ENCODE results near the gene KIZ.
A peak's percentile ranks its signal among the peaks of the same experiment; 100 is the strongest.

KIZ gene

DNA sequence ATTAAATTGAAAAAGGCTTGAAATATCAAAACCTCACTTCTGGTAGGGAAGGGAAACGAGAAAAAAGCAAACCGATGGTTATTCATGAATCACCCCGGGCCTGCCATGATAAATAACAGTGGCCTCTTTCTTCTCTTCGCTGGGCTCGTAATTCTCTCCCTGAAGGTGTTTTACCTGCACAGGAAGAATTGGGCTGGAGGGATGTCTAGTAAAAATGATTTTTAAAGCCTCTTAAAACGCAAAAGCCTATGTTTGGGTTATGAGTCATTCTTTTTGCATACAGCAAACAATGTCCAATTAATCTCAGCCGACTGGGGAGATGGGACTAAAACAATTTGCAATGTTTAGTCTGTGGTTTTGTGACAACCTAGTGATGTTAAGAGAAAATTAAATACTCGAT, 36.5 kb upstream of the KIZ start:
- in situ Hi-C loops (cut with MboI; ENCODE audit: low sequenced_read_pairs, unreplicated experiment): no loop called here
- TF ChIP-seq, protein P1, sequence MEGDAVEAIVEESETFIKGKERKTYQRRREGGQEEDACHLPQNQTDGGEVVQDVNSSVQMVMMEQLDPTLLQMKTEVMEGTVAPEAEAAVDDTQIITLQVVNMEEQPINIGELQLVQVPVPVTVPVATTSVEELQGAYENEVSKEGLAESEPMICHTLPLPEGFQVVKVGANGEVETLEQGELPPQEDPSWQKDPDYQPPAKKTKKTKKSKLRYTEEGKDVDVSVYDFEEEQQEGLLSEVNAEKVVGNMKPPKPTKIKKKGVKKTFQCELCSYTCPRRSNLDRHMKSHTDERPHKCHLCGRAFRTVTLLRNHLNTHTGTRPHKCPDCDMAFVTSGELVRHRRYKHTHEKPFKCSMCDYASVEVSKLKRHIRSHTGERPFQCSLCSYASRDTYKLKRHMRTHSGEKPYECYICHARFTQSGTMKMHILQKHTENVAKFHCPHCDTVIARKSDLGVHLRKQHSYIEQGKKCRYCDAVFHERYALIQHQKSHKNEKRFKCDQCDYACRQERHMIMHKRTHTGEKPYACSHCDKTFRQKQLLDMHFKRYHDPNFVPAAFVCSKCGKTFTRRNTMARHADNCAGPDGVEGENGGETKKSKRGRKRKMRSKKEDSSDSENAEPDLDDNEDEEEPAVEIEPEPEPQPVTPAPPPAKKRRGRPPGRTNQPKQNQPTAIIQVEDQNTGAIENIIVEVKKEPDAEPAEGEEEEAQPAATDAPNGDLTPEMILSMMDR (IDR thresholded peaks at IDR 0.05; ENCODE audit: borderline replicate concordance, control extremely low read depth, extremely low read depth, insufficient read depth, missing control alignments): no peak
- no peak for DNase-seq (ENCODE audit: low spot score)

DNA sequence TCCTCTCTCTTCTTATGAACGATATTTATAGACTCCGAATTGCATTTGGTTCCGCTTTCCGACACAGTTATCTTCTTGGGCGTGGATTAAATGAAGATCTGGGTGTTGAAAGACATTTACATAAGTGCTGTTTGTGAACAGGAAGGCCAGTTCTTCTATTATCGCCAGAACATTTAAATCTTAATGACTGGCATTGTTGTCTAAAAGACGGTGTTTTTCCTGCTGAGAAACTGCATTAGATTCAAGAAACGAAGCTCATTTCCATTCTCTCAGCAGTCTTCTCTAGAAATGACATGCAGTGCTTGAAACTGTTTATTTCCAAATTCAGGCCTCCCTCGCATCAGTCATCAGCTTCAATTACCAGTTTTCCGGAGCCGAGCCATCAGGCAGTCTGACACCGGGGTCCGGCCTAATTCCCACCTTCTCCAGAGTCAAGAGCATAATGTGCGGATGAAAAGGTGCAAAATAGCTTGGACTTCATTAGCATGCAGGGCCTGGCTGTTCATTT, 35.7 kb upstream of the KIZ start:
- in situ Hi-C loops (cut with MboI; ENCODE audit: low sequenced_read_pairs, unreplicated experiment): no loop called here
- no peak for DNase-seq (ENCODE audit: low spot score)

DNA sequence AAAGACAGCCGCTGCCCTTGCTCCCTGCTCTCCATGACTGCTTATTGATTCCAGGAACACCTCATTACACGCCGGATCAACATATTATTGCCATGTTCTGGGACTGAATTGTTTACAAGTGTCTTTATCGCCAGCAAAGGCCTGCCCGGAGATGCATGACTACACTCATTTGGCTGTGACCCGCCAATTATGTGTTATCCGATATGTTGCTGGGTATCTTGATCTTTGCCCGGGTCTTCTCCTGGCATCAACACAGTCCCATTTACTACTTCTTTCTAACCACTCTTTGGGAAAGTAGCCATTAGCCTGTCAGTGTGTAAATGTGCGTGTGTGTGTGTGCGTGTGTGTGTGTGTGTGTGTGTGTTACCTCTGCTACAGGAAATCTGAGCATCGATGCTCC, 35.2 kb upstream of the KIZ start:
- in situ Hi-C loops (cut with MboI; ENCODE audit: low sequenced_read_pairs, unreplicated experiment): no loop called here
- TF ChIP-seq, protein P1 (IDR thresholded peaks at IDR 0.05; ENCODE audit: borderline replicate concordance, control extremely low read depth, extremely low read depth, insufficient read depth, missing control alignments): no peak
- no peak for DNase-seq (ENCODE audit: low spot score)

More for the DNA sequence above, 35.7 kb upstream of the KIZ start:
- TF ChIP-seq, protein P1 (IDR thresholded peaks at IDR 0.05; ENCODE audit: borderline replicate concordance, control extremely low read depth, extremely low read depth, insufficient read depth, missing control alignments): no peak

DNA sequence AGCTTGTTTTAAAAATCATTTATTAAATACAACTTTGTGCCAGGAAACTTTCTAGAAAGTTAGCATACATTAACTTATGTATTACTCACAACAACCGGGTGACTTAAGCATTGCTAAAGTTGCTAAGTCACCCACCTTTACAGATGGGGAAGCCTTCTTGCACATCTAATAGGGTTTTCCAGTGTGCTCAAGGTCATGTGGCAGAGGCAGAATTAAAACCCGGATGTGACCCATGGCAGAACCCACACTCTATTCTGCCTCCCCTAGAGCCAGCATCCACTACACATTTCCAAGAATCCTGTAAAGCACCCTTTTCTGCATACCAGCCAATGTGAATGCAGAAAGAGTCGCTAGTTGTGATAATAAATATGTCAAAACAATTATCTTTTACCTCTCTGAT, 33.1 kb upstream of the KIZ start:
- TF ChIP-seq, protein P1 (IDR thresholded peaks at IDR 0.05; ENCODE audit: borderline replicate concordance, control extremely low read depth, extremely low read depth, insufficient read depth, missing control alignments): no peak
- DNase-seq (ENCODE audit: low spot score): no peak
- in situ Hi-C loops (cut with MboI; ENCODE audit: low sequenced_read_pairs, unreplicated experiment): no loop called here

DNA sequence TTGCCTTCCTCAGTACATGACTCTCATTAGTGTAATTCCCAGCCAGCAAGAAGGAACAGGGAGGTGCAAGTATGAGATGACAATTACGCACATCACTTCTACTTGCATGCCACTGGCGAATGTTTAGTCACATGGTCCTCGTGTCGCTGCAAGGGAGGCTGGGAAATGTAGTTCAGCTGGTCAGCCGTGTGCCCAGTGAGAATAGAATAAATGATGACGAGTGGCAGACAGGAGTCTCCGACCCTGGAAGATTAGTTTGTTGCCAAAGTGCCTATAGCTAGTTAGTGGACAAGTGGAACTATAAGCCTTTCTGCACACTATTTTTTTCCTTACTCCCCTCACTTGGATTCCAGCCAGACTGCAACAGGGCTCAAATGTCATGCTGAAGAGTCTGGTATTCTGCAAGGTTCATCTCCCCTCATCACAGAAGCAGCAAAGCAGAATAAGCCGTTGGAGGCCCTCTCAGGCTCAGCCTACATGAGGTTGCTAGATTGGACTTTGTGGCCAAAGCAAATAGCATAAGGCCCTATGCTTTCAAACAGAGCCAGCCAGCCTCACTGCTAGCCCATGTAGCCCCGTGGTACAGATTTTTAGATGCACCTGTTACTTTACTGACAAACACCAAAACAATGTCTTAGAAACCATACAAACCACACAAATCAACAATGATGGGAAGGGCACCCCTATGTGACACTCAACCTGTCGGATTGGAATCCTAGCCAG, 29.4 kb upstream of the KIZ start:
- TF ChIP-seq, protein P1 (IDR thresholded peaks at IDR 0.05; ENCODE audit: borderline replicate concordance, control extremely low read depth, extremely low read depth, insufficient read depth, missing control alignments): no peak
- in situ Hi-C loops (cut with MboI; ENCODE audit: low sequenced_read_pairs, unreplicated experiment): no loop called here
- no peak for DNase-seq (ENCODE audit: low spot score)

DNA sequence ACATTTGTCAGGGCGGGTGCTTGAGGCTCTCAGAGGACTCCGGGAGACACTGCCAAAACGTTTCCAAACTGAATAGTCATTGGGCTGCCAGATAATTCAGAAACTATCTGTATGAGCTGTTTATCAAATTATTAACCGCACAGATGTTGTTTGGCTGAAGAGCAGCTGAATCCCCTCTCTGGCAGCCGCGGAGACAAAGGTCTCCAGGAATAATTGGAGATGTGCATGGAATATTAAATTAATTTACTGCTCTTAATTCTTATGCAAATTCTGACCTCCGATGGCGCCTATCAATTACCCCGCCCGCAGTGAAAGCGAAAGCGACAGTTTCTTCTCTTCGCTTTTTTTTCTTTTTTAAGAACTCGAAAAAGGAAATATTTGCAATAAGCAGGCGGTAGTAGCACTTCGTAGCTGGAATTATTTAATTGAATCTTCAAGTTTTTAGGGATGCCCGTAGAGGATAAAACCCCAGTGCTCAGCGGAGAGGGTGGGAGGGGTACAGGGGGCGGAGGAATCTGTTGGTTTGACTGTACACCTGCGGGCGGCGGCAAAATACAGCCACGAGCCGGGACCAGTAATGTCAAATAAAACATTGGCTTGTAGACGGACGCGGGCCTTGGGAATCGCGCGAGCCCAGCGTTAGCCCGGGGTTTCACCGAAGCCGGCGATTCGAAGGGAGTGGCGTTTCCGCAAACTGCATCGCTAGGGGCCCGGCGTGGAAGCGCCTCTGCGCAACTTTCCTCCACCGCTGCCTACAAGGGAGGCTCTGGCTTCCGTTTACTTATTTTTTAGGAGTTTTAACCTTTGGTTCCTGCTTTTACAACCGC, 25.9 kb upstream of the KIZ start:
- TF ChIP-seq, protein P1 (IDR thresholded peaks at IDR 0.05; ENCODE audit: borderline replicate concordance, control extremely low read depth, extremely low read depth, insufficient read depth, missing control alignments): no peak
- peak; percentile 61 for DNase-seq (ENCODE audit: low spot score)
- in situ Hi-C loops (cut with MboI; ENCODE audit: low sequenced_read_pairs, unreplicated experiment): loop anchor here (25.0 kb wide), 1 partner anchor 412 kb away; the partner anchor contains the start of gene NKX2-2

Measured in GM13976 (cell line).